GM19328 (cell line): ENCODE results near the gene CSTB.
"Not testable (repeated sequence)": the region's sequence is repeated elsewhere in the genome, so short reads cannot be mapped to it uniquely, and the experiment has no call there.

Source experiments
- ATAC-seq: cut with Tn5 transposase; IDR thresholded peaks from one replicate; pipeline ENCODE4 v1.9.1; 2021; ENCODE audit warnings: mild to moderate bottlenecking, moderate library complexity; ENCODE audit not compliant: unreplicated experiment

Gene CSTB

GRCh38 chr21:43775795-43776430 is at the start of gene CSTB:
CSTB (minus strand) TSS chr21:43776308; CDS start chr21:43776269, 39 bp downstream.
- ATAC-seq, result peak; percentile 55

DNA sequence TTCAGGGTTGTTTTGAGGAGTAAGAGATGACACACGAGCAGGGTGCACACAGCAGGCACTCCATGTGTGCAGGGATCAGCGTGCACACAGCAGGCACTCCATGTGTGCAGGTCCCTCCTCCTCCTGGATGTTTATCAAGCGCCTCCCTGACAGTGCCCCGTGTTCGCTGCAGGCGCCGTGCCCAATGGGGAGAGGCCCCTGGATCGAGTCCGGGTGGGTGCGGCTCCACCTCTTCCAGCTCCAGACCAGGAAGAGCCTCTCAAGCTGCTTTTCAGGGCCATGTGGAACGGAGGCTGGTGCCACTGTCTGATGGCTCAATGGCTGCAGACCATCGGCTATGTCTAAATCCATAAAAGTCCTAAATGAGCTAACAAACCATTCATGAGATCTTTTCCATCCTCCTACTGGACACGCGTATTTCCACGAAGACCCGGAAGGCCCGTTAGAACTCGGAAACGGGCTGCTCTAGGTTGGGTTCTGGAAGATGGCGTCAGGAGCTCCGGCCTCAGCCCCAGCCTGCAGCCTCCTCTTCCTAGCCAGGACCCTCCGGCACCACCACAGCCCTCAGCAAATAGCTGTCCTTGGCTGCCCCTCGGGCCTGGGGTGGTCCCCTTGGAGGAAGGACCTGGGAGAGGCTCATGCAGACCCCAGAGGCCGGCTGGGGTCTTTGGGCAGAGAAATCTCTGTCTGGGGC is 49.3 kb upstream of the CSTB start:
- no peak for ATAC-seq

DNA sequence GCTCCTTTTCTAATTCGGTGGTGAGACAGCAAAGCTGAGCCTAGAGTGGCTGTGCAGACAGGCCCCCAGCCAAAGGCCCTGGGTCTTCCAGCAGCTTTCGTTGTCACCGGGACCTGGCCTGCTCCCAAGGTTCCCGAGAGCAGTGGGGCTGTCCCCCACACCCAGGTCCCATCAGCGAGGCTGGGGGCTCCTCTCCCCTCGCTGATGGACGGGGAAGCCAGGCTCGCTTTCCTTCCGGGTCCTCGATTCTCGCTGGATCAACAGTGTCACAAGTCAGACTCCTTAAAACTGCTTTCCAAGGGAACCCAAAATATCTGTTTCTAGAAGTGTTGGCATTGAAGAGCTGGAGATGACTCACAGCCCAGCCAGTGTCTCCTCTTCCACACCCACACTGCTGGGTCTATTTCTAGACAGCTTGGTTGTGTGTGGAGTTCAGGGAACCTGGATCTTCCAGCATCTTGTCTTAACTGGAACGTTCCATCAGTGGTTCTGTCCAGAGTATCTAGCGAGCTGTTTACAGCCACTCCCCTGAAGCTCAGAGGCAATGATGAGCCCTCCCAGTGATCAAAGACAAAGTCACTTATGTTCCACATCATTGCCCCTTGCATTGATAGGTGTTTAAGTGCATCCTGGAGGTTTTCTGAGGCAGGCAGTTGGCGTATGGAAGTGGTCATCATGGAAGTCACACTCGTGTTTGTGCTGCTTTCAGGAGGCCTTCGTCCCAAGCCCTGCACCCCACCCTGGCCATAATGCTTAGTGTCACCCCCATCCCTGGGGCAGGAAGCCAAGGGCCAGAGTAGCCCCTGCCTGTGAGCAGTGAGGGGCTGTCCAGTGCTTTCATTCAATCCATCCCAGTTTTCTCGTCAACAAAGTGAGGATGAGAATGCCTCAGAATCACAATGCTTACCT is 48.5 kb upstream of the CSTB start:
- no peak for ATAC-seq

DNA sequence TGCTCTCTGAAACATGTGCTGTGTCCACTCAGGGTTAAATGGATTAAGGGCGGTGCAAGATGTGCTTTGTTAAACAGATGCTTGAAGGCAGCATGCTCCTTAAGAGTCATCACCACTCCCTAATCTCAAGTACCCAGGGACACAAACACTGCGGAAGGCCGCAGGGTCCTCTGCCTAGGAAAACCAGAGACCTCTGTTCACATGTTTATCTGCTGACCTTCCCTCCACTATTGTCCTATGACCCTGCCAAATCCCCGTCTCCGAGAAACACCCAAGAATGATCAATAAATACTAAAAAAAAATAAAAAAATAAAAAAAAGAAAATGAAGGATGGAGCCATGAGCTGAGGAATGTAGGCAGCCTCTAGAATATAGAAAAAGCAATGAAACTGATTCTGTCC is 46.6 kb upstream of the CSTB start:
- ATAC-seq, result not testable (repeated sequence)

- not testable (repeated sequence) for ATAC-seq
Measured at GRCh38 chr21:43822166-43822565, 46.1 kb upstream of the CSTB start.

- no peak for ATAC-seq
Measured at GRCh38 chr21:43820466-43820865, 44.4 kb upstream of the CSTB start.

DNA sequence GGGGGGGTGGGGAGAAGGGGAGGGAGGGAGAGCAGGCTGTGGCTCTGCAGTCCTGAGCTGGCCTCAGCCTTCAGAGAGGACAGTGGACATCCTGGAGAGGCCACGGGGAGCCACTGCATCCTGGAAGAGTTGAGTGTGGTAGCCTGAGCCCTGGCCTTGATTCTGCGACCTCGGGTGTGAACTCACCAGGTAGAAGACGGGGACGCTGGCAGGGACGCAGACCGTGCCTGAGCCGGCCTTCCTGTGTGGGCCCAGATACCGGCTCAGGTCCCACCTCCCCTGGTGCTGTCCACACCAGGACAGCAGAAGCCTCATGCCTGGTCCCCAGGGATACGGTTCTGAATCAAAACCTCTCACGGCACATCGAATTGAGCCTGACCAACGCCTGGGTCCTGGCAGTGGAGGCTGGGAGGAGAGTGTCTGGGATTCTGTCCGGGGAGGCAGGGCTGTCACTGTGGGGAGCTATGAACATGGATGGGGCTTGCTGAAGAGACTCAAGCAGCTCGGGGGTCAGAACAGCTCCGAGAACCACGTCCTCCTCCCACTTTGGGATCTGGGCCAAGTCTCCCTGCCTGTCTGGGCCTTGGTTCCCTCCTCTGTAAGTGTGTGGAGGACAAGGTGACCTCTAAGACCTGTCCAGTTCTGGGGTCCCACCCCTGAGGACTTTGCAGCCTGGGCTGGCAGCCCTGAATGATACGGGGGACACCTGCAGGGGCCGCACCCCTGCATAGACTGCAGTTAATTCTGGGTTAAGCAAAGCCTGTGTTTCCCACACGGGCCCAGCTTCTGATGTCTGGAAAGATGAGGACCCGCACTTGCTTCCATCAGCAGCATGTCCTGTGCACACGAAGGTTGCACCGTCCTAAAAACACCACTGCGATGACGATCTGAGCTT is 43.6 kb upstream of the CSTB start:
- ATAC-seq, result no peak

GRCh38 chr21:43818685-43819084 is 42.6 kb upstream of the CSTB start:
- no peak for ATAC-seq

GRCh38 chr21:43817157-43818086 is 41.3 kb upstream of the CSTB start:
- ATAC-seq, result no peak

GRCh38 chr21:43816611-43817071 is 40.5 kb upstream of the CSTB start:
- ATAC-seq, result no peak

DNA sequence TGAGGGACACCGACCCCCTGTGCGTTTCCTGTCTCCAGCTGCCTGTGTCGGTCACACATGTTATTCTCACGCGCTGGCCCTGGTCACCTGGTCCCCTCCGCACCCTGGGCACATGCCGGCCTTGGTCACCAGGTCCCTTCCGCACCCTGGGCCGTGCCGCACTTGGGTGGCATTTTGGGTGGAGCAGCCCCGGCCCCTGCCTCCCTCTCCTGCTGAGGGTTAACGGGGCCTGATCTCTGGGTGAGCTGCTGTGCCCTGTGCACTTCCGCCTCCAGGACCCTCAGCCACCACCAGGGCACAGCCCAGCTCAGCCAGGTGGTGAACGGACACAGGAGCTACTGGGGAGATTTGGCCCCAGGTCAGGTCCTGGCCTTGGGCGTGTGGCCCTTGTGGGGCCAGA is 39.9 kb upstream of the CSTB start:
- ATAC-seq, result no peak

- no peak for ATAC-seq
Measured at GRCh38 chr21:43815107-43815613, 39.1 kb upstream of the CSTB start.

DNA sequence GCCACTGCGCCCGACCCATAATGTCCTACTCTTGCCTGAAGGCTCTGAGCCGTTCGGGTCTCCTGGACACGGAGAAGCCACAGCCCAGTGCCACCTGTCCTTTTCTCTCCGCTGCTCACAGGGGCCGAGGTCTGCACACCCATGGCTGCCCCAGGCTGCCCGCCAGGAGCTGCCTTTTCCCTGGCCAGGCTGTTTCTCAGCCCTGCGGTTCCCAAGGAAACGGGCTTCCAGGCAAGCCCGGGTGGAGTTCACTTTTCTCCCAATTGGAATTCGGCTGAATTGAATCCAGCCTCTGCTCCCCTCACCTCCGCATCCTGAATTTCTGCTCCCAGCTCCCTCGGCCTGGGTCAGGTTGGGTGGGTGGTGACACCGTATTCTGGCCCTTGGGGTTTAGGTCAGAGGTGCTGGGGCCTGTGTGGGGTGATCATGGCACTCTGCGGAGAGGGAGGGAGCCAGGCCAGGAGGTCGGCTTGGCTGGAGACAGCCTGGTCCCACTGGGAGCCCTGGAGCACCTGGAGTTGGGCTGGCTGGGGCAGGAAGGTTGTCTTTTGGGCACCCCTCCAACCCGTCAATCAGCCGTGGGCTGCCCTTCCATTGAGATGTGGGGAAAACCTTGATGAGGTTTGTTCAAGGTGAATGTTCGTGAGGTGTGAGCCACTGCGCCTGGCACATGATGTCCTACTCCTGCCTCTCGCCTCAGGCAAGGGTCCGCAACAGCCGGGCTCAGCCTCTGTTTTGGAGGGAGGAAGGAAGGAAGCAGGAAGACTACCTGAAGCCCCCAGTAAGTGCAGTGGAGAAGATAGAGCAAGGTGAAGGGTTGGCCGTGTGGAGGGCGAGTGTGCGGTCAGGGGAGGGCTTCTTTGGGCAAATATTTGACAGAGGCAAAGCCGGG is 38.4 kb upstream of the CSTB start:
- no peak for ATAC-seq

DNA sequence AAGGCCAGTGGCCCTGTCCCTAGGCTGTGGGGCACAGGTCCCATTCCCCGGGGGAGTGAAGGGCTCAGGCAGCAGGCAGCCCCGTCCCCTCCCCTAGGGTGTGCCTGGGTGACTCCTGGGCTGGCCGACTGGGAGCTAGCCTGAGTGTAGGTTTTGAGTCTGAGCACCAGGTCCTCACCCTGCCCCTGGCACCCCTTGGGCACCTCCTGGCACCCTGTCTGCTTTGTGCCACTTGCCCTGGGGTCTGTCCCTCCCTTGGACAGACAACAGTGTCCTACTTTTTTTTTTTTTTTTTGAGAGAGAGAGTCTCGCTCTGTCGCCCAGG is 37.5 kb upstream of the CSTB start:
- ATAC-seq, result no peak

- ATAC-seq, result no peak
Measured at GRCh38 chr21:43812957-43813655, 37.0 kb upstream of the CSTB start.

- no peak for ATAC-seq
Measured at GRCh38 chr21:43812139-43812821, 36.2 kb upstream of the CSTB start.
